Germinal center (tissue), 1 donor: Measurements from ENCODE around the gene SLIT3.

ENCODE experiments used
- DNase-seq: peaks from one replicate; pipeline ENCODE4 v3.0.0; 2012; ENCODE audit warnings: mixed read lengths, low spot score

The SLIT3 gene

DNA sequence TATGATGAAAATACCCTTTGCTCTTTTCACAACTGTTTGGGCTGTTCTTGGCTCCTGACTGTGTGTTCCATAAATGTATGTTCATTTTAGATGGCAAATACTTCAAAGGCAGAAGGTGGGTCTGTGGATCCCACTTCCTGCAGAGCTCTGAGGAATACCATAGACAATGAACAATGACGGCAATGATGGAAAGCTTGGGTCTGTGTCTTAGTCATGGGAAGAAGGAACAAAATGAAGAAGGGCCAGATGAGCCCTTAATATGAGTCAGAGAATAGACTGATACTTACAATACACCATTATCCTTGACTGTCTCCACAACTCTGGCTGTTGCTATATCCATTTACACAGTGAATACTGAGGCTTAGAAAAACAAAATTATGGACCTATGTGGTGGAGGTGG lies 126.0 kb downstream of the SLIT3 start:
- DNase-seq, result no peak

DNA sequence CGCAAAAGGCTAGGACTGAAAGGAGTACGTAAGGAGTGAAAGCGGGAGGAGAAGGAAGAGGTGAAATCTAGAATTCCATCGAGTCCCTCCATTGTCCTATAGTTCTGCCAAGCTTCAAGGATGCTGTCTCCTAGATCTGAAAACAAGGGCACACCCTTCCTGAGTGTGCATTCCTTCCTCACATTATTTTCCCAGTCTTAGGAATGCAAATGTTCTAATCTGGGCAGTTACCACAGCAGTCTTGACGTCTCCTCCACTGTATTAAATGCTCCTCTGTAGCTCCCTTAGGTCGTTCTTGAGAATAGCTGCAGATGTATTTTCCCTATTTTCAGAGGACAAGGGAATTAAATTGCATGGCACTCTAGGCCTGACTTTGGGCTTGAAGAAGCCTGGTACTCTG lies 127.6 kb downstream of the SLIT3 start:
- no peak for DNase-seq

GRCh38 chr5:169171515-169171914 lies 129.4 kb downstream of the SLIT3 start:
- no peak for DNase-seq

GRCh38 chr5:169169783-169170182 lies 131.2 kb downstream of the SLIT3 start:
- no peak for DNase-seq

GRCh38 chr5:169168280-169168679 lies 132.7 kb downstream of the SLIT3 start:
- no peak for DNase-seq

DNA sequence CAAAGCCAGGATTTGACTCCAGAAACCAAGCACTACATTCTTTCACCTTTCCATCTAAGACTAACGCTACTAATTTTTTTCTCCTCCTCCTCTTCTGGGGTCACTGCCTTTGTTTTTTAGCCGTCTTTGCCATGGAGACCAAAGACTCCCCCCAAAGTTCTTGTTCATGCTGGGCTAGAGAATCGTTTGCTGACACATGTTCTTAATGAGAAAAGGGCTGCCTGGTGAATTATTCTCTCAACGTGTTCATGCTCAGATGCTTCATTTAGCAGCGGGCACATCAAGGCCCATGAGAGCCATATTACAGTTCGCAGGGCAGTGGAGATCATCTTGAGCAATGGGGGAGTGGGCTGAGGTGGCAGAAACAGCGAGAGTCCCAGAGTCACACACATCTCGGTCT lies 134.9 kb downstream of the SLIT3 start:
- no peak for DNase-seq

GRCh38 chr5:169165052-169165451 lies 135.9 kb downstream of the SLIT3 start:
- no peak for DNase-seq

GRCh38 chr5:169164481-169164925 lies 136.4 kb downstream of the SLIT3 start:
- no peak for DNase-seq

DNA sequence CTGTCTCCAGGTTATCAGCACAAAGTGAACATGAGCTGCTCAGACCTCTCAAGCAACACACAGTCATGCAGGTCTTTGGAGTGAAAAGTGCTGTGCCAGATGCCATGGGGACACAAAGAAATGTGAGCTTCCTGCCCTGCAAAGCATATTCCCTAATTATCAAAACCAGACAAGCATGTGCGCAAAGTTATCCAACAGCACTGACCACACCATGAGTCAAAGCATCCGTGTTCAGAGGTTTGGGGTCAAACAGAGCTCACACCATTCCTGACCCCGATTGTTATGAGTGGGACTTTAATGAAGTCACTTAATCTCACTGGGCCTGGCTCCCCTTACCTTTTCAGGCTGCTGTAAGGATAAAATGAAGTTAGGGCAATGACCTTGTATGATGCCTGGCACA lies 138.5 kb downstream of the SLIT3 start:
- no peak for DNase-seq

- no peak for DNase-seq
These were observed 139.8 kb downstream of the SLIT3 start for GRCh38 chr5:169161022-169161680.

DNA sequence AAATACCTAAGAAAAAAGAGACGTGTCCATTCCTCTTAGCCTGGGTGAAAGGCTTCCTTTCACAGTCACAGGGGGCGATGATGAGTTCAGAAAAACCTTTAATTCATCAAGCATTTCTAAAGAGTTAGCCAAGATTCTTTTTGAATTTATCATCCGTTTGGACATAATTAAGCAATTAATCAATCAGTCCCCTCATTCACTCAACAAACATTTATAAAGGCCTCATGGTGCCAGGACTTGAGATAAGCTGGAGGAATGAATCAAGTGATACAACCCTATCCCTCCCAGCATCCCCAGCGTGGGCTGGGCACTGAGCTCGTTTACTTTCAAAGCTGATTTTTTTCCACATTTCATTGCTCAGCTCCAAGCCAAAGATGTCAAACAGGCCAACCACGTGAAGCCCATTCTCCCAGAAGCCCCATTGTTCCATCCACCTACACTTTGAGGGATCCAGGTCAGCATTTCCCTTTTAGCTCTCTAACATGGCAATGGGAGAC lies 140.5 kb downstream of the SLIT3 start:
- DNase-seq, result no peak

DNA sequence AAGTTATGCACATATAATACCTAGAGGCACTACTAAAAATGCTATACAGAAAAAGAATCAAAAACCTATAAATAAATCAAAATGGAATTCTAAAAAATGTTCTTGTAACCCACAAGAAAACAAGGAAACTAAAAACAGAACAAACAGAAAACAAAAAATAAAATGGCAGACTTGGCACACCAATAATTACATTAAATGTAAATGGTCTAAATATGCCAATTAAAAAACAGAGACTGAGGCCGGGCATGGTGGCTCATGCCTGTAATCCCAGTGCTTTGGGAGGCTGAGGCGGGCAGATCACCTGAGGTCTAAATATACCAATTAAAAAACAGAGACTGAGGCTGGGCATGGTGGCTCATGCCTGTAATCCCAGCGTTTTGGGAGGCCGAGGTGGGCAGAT lies 142.2 kb downstream of the SLIT3 start:
- no peak for DNase-seq

DNA sequence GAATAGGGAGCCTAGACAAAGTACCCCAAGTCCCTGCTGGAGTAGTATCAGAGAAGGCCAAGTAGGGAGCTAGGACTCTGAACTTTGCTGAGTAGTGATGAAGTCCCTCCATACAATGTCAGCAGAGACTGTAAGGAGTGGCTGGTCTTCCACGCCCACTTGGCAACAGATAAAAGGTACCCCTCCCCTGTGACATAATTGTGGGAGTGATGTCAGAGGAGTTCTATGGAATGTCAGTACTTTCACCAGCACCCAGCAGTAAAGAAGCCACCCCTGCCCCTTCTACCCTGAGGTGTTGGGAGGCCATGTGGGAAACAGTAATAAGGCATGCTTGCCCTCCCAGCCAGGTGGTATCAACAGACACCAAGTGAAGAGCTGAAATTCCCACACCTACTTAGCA lies 143.9 kb downstream of the SLIT3 start:
- no peak for DNase-seq

- no peak for DNase-seq
These were observed 146.3 kb downstream of the SLIT3 start for GRCh38 chr5:169154679-169155078.

GRCh38 chr5:169153405-169153804 lies 147.5 kb downstream of the SLIT3 start:
- DNase-seq, result no peak

- DNase-seq, result no peak
These were observed 148.0 kb downstream of the SLIT3 start for GRCh38 chr5:169152946-169153345.

GRCh38 chr5:169152453-169152852 lies 148.5 kb downstream of the SLIT3 start:
- no peak for DNase-seq

DNA sequence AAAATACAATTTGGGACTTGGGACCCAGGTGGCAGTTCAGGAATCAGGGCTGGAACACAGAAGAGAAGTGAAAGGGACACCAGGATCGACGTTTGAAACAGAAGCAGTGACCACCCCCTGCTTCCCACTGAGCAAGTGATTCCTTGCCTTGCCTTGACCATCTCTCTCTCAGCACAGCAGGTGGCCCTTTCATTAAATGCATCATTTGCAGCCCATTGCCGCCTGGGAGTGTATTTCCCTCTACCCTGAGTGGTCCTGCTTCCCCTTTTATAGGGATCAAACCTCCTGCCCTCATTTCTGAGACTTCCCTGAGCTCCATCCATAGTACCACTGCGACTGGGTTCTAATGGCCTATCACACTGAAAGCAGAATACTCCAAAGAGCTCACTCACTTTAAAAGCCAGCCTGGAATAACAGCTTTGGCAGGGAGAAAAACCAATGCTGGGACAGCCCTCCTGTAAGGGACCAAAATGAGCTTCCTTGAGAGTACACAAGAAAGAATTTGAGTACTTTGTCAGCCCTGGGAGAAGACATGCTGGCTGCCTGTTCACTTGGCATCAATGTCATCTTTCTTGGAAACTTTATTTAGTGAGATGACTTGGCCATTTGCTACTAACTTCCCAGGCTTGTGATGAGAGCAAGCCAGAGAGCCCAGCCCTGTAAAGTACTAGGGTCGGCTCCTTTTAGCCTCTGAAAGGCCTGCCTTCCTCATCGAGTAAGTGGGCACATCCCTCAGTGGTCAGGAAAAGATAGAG lies 149.7 kb downstream of the SLIT3 start:
- no peak for DNase-seq

DNA sequence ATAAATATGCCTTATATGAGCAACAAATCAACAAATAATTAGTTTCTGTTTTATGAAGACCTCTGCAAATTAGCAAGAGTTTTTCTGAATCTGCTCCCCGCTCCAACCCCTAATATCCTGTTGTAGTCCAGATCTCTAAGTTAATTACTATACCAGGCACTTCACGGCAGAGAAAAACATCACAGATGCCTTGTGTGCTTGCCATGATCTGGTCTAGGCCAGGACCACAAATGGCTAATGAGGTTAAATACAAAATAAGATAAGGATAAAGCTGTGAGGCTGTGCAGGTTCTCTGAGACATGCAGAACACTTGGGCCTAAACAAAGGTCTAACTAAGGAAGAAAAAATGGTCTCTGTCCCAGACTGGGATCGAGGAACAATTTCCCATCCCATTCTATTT lies 150.8 kb downstream of the SLIT3 start:
- DNase-seq, result no peak

GRCh38 chr5:169149317-169149716 lies 151.6 kb downstream of the SLIT3 start:
- DNase-seq, result no peak

DNA sequence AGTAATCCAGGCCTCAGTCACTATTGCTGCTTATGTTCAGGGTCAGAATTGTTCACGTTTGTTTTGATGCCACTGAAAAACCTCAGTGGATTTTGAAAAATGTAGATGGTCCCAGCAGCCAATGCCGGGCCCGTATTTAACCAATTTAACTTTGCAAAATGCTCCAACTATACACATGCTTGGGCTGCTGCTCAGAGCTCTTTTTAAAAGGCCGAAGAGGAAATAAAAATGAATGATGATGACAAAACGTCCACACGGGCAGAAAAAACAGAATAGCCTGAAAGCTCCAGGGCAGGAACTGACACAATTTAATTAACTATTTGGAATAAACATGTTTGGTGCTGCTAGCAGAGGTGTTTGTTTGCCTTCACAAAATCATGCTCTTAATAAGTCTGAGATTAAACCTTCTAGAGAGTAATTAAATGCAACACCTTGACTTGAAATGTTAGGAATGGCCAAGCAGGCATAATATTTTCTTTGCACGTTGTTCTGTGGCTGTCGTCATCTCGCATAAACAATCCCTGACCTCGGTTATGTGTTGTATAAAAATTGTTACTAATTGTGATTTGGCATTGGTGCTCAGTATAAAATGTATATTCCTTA lies 152.7 kb downstream of the SLIT3 start:
- DNase-seq, result no peak

GRCh38 chr5:169147534-169147933 lies 153.4 kb downstream of the SLIT3 start:
- no peak for DNase-seq

- no peak for DNase-seq
These were observed 154.8 kb downstream of the SLIT3 start for GRCh38 chr5:169146158-169146557.
